HepG2 (cell line): Measurements from ENCODE around the gene ETV5. TPM values are rescaled to one million over a fixed set of nuclear protein-coding genes. Genes with fewer than 3 reads are reported as not detected.
A peak's percentile ranks its signal among the peaks of the same experiment; 100 is the strongest.

Experiments used
- GFI1 ChIP-seq: sonication (generic); formaldehyde crosslinking; IDR thresholded peaks from 2 replicates; pipeline ENCODE4 v1.5.0; 2020; ENCODE audit warnings: missing genetic modification reagents, mild to moderate bottlenecking, borderline replicate concordance
- IKZF1 ChIP-seq: fragments of 450-650 bp; IDR thresholded peaks from 2 replicates; pipeline ENCODE4 v1.7.1; 2016
- KLF6 ChIP-seq: IDR thresholded peaks from 2 replicates; pipeline ENCODE4 v1.8.0; 2016; ENCODE audit warnings: missing biosample characterization, missing genetic modification reagents
- MEIS1 ChIP-seq: sonication (generic); formaldehyde crosslinking; IDR thresholded peaks from 2 replicates; pipeline ENCODE4 v1.9.0; 2021; ENCODE audit warnings: mild to moderate bottlenecking, missing genetic modification reagents, moderate library complexity, borderline replicate concordance
- MTERF4 ChIP-seq: sonication (generic); formaldehyde crosslinking; IDR thresholded peaks from 2 replicates; pipeline ENCODE4 v1.8.0; 2023; ENCODE audit warnings: mild to moderate bottlenecking, missing genetic modification reagents
- MXD4 ChIP-seq: IDR thresholded peaks from 2 replicates; pipeline ENCODE4 v1.6.1; 2016; ENCODE audit warnings: mild to moderate bottlenecking, missing biosample characterization, missing genetic modification reagents
- MYPOP ChIP-seq: sonication (generic); formaldehyde crosslinking; IDR thresholded peaks from 2 replicates; pipeline ENCODE4 v1.8.1; 2023; ENCODE audit warnings: mild to moderate bottlenecking, moderate library complexity, missing genetic modification reagents
- SMARCE1 ChIP-seq: fragments of 450-650 bp; IDR thresholded peaks from 2 replicates; pipeline ENCODE4 v1.6.1; 2017; ENCODE audit warnings: borderline replicate concordance
- SMC3 ChIP-seq: IDR thresholded peaks from 2 replicates; pipeline ENCODE4 v1.6.1; 2011; ENCODE audit warnings: low read length, improper control_type of control experiment
- SOX6 ChIP-seq, 2 experiments: fragments of 450-650 bp in 1 of 2; sonication (generic) in 1 of 2; formaldehyde crosslinking in 1 of 2; IDR thresholded peaks; 2 replicates each; pipeline versions ENCODE4 v1.4.0 to v1.6.1; 2017 to 2020; ENCODE audit warnings: antibody characterized with exemption in 1 of 2, mild to moderate bottlenecking in 1 of 2, missing genetic modification reagents in 1 of 2
- TSC22D2 ChIP-seq: sonication (generic); formaldehyde crosslinking; IDR thresholded peaks from 2 replicates; pipeline ENCODE4 v1.5.1; 2020; ENCODE audit warnings: missing genetic modification reagents, mild to moderate bottlenecking, borderline replicate concordance
- ZBTB7B ChIP-seq: sonication (generic); formaldehyde crosslinking; IDR thresholded peaks from 2 replicates; pipeline ENCODE4 v1.4.0; 2020; ENCODE audit warnings: missing genetic modification reagents
- ZNF800 ChIP-seq: sonication (generic); formaldehyde crosslinking; IDR thresholded peaks from 2 replicates; pipeline ENCODE4 v1.4.0; 2020; ENCODE audit warnings: missing genetic modification reagents
- ZNF839 ChIP-seq: sonication (generic); formaldehyde crosslinking; IDR thresholded peaks from 2 replicates; pipeline ENCODE4 v1.4.0; 2020; ENCODE audit warnings: missing genetic modification reagents, mild to moderate bottlenecking, borderline replicate concordance
- ZNF878 ChIP-seq: sonication (generic); formaldehyde crosslinking; IDR thresholded peaks from 2 replicates; pipeline ENCODE4 v1.8.1; 2023; ENCODE audit warnings: mild to moderate bottlenecking, missing genetic modification reagents, moderate library complexity
- polyA plus RNA-seq, 8 experiments: library from polyadenylated mRNA; depleted of rRNA in 3 of 8; stranded (reverse) in 7 of 8; unstranded in 1 of 8; fragments of >200 nt; fragmentation: Illumina TruSeq in 4 of 8; extraction: Trizol in 4 of 8; gene quantifications; 2 replicates each; pipeline versions ENCODE4 v1.2.1 to v1.2.3, GENCODE V29; 2011 to 2016; ENCODE audit warnings: low read depth in 4 of 8, missing spikeins in 1 of 8, mixed read lengths in 1 of 8; ENCODE audit not compliant: insufficient read depth in 1 of 8
- total RNA-seq, 5 experiments: library from RNA; depleted of rRNA; stranded (reverse); fragments of >200 nt; fragmentation: Illumina TruSeq; extraction: Trizol; gene quantifications; 2 replicates each; pipeline ENCODE4 v1.2.3, GENCODE V29; 2016; ENCODE audit warnings: low read depth in 1 of 5
- TF ChIP-seq, protein P1 (sequence below): IDR thresholded peaks from 2 replicates; pipeline ENCODE4 v1.6.1; 2016; ENCODE audit warnings: mild to moderate bottlenecking, missing biosample characterization, missing genetic modification reagents
- TF ChIP-seq, protein P2 (sequence below): sonication (generic); formaldehyde crosslinking; IDR thresholded peaks from 2 replicates; pipeline ENCODE4 v1.9.0; 2021; ENCODE audit warnings: missing genetic modification reagents, borderline replicate concordance
- TF ChIP-seq, protein P3 (sequence below): sonication (generic); formaldehyde crosslinking; IDR thresholded peaks from 2 replicates; pipeline ENCODE4 v1.5.1; 2020; ENCODE audit warnings: mild to moderate bottlenecking, missing genetic modification reagents

Gene ETV5
- total and polyA plus RNA-seq, 2 of the 13 experiments (the other 11 are each of a cell fraction or from before 2014, with no cell fraction given), result 52.9 to 57.2 TPM

DNA sequence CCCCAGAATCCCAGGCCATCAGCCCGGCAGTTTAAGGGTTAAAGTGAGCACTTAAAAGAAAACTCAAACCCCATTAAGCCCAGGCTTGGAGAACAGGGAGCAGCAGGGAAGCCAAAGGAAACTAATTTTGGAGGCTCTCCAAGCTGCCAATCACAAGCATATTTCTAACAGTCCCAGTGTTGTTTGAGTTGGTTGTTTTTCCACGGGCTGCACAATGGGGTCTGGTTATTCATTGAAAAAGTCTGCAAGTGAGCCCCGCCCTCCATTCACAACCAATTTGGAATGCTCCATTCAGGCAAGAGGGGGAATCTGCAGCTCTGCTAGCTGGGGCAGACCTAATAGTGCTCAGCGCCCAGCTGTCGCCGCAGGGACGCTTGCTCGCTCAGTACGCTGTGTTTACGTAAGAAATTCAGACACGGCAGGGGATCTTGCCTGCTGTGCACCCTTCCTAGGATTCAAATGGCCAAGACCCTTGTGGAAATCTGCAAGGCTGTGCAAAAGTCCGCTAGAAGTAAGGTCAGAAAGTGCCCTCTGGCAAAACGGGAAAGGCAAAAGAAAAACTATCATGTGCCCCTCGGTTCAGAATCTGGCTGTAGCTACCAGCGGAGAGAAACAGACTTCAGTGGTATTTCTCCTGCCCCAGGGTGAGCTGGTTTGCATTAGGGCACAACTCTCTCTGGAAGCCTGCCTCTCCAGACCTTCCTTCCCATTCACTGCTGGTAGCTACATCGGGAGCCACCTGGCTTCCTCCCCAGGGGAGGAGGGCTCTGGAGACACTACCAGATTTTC is 11.0 kb downstream of the ETV5 start (continued):
- TF ChIP-seq GFI1 (CRISPR knock-in tag) (peak; percentile 55; the same call in 1 of the 2 replicates), MYPOP (CRISPR knock-in tag) (peak; percentile 64; the same call in 1 of the 2 replicates), ZBTB7B (CRISPR knock-in tag) (0 out of 2 replicates have a peak, but pooled peaks have one; percentile 23), MTERF4 (CRISPR knock-in tag) (no peak), SOX6 (IDR thresholded peaks at IDR 0.05) (no peak), SOX6 (CRISPR knock-in tag; IDR thresholded peaks at IDR 0.05) (peak; percentile 99), ZNF800 (CRISPR knock-in tag) (peak; percentile 58; the same call in 1 of the 2 replicates), MXD4 (CRISPR knock-in tag) (no peak), IKZF1 (no peak), ZNF878 (CRISPR knock-in tag) (no peak), TSC22D2 (no peak), SMC3 (peak; percentile 19; the same call in 1 of the 2 replicates), KLF6 (CRISPR knock-in tag) (no peak), MEIS1 (peak; percentile 100), ZNF839 (CRISPR knock-in tag) (no peak), SMARCE1 (no peak)
- TF ChIP-seq, protein P1, sequence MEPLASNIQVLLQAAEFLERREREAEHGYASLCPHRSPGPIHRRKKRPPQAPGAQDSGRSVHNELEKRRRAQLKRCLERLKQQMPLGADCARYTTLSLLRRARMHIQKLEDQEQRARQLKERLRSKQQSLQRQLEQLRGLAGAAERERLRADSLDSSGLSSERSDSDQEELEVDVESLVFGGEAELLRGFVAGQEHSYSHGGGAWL (CRISPR knock-in tag), result no peak
- TF ChIP-seq, protein P2, sequence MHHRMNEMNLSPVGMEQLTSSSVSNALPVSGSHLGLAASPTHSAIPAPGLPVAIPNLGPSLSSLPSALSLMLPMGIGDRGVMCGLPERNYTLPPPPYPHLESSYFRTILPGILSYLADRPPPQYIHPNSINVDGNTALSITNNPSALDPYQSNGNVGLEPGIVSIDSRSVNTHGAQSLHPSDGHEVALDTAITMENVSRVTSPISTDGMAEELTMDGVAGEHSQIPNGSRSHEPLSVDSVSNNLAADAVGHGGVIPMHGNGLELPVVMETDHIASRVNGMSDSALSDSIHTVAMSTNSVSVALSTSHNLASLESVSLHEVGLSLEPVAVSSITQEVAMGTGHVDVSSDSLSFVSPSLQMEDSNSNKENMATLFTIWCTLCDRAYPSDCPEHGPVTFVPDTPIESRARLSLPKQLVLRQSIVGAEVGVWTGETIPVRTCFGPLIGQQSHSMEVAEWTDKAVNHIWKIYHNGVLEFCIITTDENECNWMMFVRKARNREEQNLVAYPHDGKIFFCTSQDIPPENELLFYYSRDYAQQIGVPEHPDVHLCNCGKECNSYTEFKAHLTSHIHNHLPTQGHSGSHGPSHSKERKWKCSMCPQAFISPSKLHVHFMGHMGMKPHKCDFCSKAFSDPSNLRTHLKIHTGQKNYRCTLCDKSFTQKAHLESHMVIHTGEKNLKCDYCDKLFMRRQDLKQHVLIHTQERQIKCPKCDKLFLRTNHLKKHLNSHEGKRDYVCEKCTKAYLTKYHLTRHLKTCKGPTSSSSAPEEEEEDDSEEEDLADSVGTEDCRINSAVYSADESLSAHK (CRISPR knock-in tag), result no peak
- TF ChIP-seq, protein P3, sequence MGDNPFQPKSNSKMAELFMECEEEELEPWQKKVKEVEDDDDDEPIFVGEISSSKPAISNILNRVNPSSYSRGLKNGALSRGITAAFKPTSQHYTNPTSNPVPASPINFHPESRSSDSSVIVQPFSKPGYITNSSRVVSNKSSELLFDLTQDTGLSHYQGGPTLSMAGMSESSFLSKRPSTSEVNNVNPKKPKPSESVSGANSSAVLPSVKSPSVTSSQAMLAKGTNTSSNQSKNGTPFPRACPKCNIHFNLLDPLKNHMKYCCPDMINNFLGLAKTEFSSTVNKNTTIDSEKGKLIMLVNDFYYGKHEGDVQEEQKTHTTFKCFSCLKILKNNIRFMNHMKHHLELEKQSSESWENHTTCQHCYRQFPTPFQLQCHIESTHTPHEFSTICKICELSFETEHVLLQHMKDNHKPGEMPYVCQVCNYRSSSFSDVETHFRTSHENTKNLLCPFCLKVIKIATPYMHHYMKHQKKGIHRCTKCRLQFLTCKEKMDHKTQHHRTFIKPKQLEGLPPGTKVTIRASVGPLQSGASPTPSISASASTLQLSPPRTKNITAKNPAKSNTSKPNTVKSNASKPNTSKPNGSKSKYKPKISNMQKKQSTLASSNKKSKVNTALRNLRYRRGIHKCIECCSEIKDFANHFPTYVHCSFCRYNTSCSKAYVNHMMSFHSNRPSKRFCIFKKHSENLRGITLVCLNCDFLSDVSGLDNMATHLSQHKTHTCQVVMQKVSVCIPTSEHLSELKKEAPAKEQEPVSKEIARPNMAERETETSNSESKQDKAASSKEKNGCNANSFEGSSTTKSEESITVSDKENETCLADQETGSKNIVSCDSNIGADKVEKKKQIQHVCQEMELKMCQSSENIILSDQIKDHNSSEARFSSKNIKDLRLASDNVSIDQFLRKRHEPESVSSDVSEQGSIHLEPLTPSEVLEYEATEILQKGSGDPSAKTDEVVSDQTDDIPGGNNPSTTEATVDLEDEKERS (CRISPR knock-in tag), result no peak
